AML-193 (cell line): ENCODE data around the gene A3GALT2.

ENCODE experiments used
- DNase-seq, 2 experiments: peaks; one replicate each; lab custom pipeline; 2025; lab: John Stamatoyannopoulos, UW

Gene A3GALT2

GRCh38 chr1:33272509-33272908, 48.4 kb downstream of the A3GALT2 start:
- DNase-seq = no peak

- no peak for DNase-seq
These were observed 49.0 kb downstream of the A3GALT2 start for GRCh38 chr1:33271666-33272505.

- DNase-seq = no peak
These were observed 50.0 kb downstream of the A3GALT2 start for GRCh38 chr1:33270808-33271465.

- DNase-seq = no peak
These were observed 50.5 kb downstream of the A3GALT2 start for GRCh38 chr1:33270379-33270778.

- no peak for DNase-seq
These were observed 51.3 kb downstream of the A3GALT2 start for GRCh38 chr1:33269621-33270020.

GRCh38 chr1:33268927-33269610, 51.8 kb downstream of the A3GALT2 start:
- no peak for DNase-seq

GRCh38 chr1:33268457-33268856, 52.4 kb downstream of the A3GALT2 start:
- no peak for DNase-seq

GRCh38 chr1:33267468-33268205, 53.3 kb downstream of the A3GALT2 start:
- no peak for DNase-seq

- DNase-seq = no peak
These were observed 54.1 kb downstream of the A3GALT2 start for GRCh38 chr1:33266766-33267165.

GRCh38 chr1:33265780-33266605, 54.9 kb downstream of the A3GALT2 start:
- no peak for DNase-seq

GRCh38 chr1:33263890-33264504, 56.9 kb downstream of the A3GALT2 start:
- DNase-seq = no peak

GRCh38 chr1:33261344-33261743, 59.6 kb downstream of the A3GALT2 start:
- DNase-seq = no peak

- DNase-seq = no peak
These were observed 60.5 kb downstream of the A3GALT2 start for GRCh38 chr1:33260439-33260838.

- DNase-seq = no peak
These were observed 61.0 kb downstream of the A3GALT2 start for GRCh38 chr1:33259879-33260278.

GRCh38 chr1:33258788-33259274, 62.1 kb downstream of the A3GALT2 start:
- DNase-seq = no peak

- DNase-seq = no peak
These were observed 62.9 kb downstream of the A3GALT2 start for GRCh38 chr1:33257772-33258712.

- DNase-seq = no peak
These were observed 63.6 kb downstream of the A3GALT2 start for GRCh38 chr1:33257207-33257771.
